Chondrocyte (in vitro differentiated cells): ENCODE measurements around the gene SF3B6. TPM values are rescaled to one million over a fixed set of nuclear protein-coding genes. Genes with fewer than 3 reads are reported as not detected.

Source experiments
- DNase-seq: peaks from one replicate; pipeline ENCODE4 v3.0.0; 2021; ENCODE audit warnings: mixed read lengths, low spot score
- H3K27ac Mint-ChIP-seq: one replicate; pipeline ENCODE4 v1.8.0; 2021; ENCODE audit warnings: mild to moderate bottlenecking, moderate library complexity, mixed read lengths; ENCODE audit not compliant: unreplicated experiment
- H3K27me3 Mint-ChIP-seq: 2 replicates; pipeline ENCODE4 v1.8.0; 2021; ENCODE audit warnings: low read depth, mixed read lengths
- H3K36me3 Mint-ChIP-seq: 2 replicates; pipeline ENCODE4 v1.8.0; 2021; ENCODE audit warnings: low read depth, mixed read lengths
- H3K4me1 Mint-ChIP-seq: 2 replicates; pipeline ENCODE4 v1.8.0; 2021; ENCODE audit warnings: low read depth, mild to moderate bottlenecking, mixed read lengths
- H3K4me3 Mint-ChIP-seq: one replicate; pipeline ENCODE4 v1.8.0; 2021; ENCODE audit warnings: mild to moderate bottlenecking, moderate library complexity, mixed read lengths; ENCODE audit not compliant: unreplicated experiment
- H3K9me3 Mint-ChIP-seq: 2 replicates; pipeline ENCODE4 v1.8.0; 2021; ENCODE audit warnings: low read depth, mixed read lengths
- CTCF ChIP-seq: fragments of 200-600 bp; sonication (generic); IDR thresholded peaks from 2 replicates; pipeline ENCODE4 v1.5.0; 2021; ENCODE audit warnings: antibody characterized with exemption, mild to moderate bottlenecking, moderate library complexity
- total RNA-seq: library from RNA; stranded (reverse); gene quantifications from 3 replicates; pipeline ENCODE4 v1.2.1, GENCODE V29; 2021

Gene SF3B6
- total RNA-seq, 1 donor from 2014 or later: 72.0 TPM

- Mint-ChIP-seq H3K27ac (no peak overlapping the region), H3K27me3 (no peaks in the 10 kb centered on the region), H3K4me3 (no peak overlapping the region), H3K36me3 (peaks cover 3% of the 10 kb centered on the region), H3K9me3 (peaks cover 2% of the 10 kb centered on the region), H3K4me1 (no peaks in the 10 kb centered on the region)
- no peak for TF ChIP-seq CTCF
- DNase-seq: no peak
Observed at GRCh38 chr2:24055750-24056149, 20.4 kb downstream of the SF3B6 start.

DNA sequence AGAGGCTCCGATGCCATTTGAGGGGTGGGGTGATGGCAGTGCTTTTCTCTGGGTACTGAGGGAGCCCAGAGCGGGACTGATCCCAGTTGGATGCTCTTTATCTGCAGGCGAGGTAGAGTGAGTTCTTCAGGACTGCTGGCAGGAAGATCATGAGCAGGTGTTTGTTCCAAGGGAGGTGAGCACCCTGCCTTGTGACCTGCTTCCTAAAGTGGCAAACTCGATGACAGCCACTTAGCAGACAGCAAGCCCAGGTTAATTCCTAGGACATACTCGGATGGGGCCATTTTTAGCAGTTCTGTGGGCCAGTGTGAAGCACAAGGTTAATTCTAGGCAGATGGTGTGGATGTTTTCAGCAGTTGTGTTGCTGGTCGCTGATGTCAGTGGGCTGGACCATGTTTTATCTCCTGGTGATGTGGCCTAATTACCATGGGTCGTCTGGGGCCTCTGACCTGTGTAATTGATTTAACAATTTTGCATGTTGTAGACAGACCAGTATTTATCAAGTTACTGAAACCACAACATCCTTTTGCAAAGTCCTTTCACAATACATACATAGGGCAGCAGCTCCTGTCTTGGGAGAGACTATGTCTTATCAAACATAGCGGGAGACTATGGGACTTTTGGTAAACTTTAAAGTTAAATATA, 21.6 kb downstream of the SF3B6 start:
- Mint-ChIP-seq H3K4me1 (no peaks in the 10 kb centered on the region), H3K4me3 (no peak overlapping the region), H3K9me3 (peaks cover 2% of the 10 kb centered on the region), H3K27me3 (no peaks in the 10 kb centered on the region), H3K36me3 (peaks cover 3% of the 10 kb centered on the region), H3K27ac (no peak overlapping the region)
- TF ChIP-seq CTCF: no peak
- no peak for DNase-seq

GRCh38 chr2:24052951-24053350, 23.2 kb downstream of the SF3B6 start:
- H3K27ac Mint-ChIP-seq: no peak overlapping the region
- H3K27me3 Mint-ChIP-seq: no peaks in the 10 kb centered on the region
- DNase-seq: no peak
- H3K4me3 Mint-ChIP-seq: no peak overlapping the region
- H3K4me1 Mint-ChIP-seq: peaks cover 3% of the 10 kb centered on the region
- peaks cover 2% of the 10 kb centered on the region for H3K9me3 Mint-ChIP-seq
- TF ChIP-seq CTCF: no peak
- H3K36me3 Mint-ChIP-seq: peaks cover 3% of the 10 kb centered on the region

DNA sequence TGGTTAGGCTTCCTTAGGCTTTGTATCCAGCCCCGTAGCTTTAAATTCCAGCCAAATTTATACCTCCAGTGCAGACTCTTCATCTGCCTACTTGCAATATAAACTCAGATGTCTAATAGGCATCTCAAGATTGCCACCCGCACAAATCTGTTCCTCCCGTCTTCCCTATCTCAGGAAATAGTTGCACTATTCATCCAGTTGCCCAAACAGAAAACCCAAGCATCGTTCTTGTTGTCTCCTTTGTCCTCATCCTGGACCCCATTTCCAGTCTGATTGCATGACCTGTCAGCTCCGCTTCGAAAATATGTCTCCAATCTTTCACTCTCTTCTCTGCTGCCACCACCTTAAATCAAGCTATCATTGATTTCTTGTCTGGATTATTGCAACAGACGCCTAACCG, 24.3 kb downstream of the SF3B6 start:
- H3K4me3 Mint-ChIP-seq: no peak overlapping the region
- peaks cover 3% of the 10 kb centered on the region for H3K36me3 Mint-ChIP-seq
- no peak overlapping the region for H3K27ac Mint-ChIP-seq
- peaks cover 9% of the 10 kb centered on the region for H3K4me1 Mint-ChIP-seq
- peaks cover 2% of the 10 kb centered on the region for H3K9me3 Mint-ChIP-seq
- no peak for DNase-seq
- no peak for TF ChIP-seq CTCF
- no peaks in the 10 kb centered on the region for H3K27me3 Mint-ChIP-seq

DNA sequence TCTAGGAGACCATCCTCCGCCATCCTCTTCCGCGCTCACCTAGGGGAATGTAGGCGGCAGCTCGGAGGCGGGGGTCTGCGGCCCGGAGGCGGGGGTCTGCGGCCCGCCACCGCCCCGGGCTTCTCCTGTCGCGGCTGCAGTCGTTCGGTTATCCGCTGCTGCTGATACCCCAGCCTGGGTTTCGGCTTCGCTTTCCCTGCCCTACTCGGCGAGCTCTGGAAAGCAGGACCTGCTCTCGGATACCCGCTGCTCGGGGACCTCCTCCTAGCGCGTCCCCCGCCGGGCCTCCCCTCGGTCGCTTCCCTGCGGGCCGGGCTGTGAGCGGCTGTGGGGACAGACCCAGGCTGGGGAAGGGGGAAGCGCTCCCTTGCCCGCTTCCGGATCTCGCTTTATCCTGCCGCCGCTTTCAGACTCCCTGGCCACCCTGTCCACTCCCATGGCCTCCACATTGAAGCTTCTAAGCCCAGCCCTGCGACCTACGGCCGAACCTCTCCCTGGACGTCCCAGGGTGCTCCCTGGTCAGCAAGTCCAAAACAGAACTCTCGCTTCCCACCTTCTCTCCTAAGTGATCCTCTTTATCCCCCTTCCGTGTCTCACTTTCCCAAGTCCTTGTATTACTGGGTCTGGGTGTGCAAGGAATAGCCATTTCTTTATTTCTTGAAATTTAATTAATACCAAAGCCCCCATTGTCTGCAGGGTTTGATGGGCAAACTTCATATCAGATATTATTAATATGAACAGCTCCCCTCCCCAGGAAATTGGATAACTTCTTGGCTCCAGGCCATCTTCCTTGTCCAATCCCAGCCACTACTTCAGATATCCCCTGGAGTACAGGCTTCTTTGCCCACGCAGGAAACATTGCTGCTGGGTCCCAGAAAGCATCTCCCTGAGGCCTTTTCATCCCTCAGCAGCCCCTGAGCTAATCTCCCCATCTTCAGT, 25.8 kb downstream of the SF3B6 start:
- no peak overlapping the region for H3K27ac Mint-ChIP-seq
- peaks cover 3% of the 10 kb centered on the region for H3K36me3 Mint-ChIP-seq
- H3K4me3 Mint-ChIP-seq: no peak overlapping the region

More for the DNA sequence above, 25.8 kb downstream of the SF3B6 start:
- no peak for TF ChIP-seq CTCF
- Mint-ChIP-seq H3K9me3 (no peaks in the 10 kb centered on the region), H3K27me3 (no peaks in the 10 kb centered on the region), H3K4me1 (peaks cover 17% of the 10 kb centered on the region)
- no peak for DNase-seq
